Activated CD4-positive, CD25-positive, alpha-beta regulatory T cell (primary cell): ENCODE data around the gene VPS13C.
"Not testable (repeated sequence)": the region's sequence is repeated elsewhere in the genome, so short reads cannot be mapped to it uniquely, and the experiment has no call there.

Experiments
- DNase-seq, 4 experiments: peaks; one replicate each; lab custom pipeline; 2025; lab: John Stamatoyannopoulos, UW

Gene VPS13C

DNA sequence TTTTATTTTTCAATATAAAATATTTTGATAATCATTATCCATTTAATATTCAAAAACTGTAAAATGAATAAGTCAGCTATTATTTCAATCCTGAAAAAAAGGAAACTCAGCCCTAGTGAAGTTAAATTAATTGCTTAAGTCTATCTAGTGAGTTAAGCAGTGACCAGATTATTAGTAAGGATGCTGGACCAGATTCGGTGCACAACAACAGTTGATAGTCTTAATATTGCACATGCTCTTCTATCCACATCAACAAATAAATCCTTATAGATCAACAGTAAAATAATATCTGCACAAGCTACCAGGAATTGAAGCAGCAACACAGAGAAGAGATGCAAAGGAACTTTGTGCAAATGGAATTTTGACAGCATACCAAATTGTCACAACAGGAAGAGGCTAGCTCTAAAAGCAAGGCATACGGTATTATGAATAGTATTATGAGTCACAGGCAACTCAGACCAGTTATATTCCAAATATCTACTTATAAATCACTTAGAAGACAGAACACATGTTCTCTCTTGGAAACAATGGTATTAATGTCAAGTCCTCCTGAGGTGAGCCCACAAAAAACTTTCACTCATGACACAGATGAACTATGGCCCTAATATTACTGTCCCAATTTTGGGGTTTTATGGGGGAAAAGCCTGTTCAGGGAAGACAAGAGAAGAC lies 24.9 kb downstream of the VPS13C start:
- DNase-seq = no peak

DNA sequence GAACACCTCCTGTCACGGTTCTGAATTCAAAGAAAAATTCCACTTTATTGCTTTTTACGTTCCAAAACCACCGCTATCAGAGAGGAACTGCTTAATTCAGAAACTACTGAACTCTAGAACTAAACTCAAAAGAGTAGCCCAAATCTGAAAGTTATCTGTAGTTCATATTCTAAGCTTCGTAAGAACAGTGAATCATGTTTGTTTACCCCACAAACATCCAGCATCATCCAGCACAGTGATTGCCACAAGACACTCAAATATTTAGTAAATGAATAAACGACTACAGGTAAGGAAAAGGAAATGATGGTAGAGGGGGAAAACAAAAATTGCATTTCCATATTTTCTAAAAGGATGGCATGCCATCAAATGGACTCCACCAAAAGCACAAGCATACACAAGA lies 32.3 kb downstream of the VPS13C start:
- no peak for DNase-seq

DNA sequence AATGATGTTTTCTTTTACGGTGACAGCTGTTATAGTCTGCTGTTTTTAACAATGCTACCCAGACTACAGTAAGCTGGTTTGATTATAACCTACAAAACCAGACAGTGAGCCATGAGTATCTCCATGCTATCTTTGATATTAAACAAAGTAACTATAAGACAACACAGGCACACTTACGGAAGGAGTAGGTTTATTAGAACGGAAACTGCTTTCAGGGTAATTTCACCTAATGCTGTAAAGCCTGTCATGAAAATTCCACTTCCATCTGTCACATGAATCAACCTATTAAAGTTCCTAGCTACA lies 33.0 kb downstream of the VPS13C start:
- DNase-seq = no peak

DNA sequence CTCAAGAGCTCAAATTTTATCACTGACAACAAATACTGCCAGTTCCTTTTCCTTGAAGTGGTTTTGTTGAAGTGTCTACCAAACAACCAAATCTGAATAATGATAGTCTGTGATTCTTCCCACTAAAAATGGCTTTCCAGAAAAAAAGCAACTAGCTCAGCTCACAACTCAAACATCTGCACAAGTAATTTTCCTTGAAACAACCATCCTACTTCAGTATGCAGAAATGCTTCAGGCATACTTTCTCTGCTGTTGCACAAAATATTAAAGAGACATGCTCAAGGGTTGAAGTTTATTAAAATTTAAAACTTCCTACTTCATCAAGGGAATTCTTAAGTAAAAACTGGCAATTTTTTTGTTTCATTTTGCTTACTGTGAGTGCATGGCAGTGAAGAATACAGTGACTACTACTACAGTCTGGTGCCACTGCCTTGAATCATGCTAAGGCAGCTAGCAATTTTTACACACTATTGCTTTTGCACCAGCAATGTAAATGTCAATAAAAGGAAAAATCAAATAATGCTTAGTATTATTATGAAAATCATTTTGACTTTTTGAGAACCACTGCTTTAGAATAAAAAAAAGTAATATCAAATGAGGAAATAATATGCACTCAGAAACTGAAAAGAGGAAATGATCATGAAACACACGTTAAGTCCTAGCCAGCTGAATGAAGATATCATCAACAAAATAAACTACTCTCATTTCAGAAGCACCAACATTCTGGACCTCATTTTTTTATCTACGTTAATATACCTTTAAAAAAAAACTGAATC lies 33.6 kb downstream of the VPS13C start:
- no peak for DNase-seq

DNA sequence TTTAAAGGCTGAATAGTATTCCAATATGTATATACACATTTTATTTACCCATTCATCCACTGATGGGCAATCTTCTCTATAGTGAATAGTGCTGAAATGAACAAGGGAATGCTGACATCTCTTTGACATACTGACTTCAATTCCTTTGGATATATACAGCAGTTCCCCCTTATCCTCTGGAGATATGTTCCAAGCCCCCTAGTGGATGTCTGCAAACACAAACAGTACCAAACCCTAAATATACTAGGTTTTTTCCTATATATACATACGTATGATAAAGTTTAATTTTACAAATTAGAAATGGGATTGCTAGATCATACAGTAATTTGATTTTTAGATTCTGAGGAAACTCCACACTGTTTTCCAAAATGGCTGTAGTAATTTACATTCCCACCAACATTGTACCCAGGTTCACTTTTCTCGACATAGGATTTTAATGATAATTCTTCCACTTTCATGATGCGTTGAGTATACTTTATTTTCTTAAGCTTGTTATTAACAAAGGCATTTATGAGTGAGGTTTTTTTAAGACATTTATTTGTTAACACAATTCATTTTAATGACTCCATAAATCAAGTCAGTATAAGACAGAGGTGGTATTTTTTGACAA lies 38.2 kb downstream of the VPS13C start:
- DNase-seq = no peak

GRCh38 chr15:62020576-62021160 lies 39.6 kb downstream of the VPS13C start:
- no peak for DNase-seq

- not testable (repeated sequence) for DNase-seq
Measured at GRCh38 chr15:62005354-62005753, 54.9 kb downstream of the VPS13C start.

DNA sequence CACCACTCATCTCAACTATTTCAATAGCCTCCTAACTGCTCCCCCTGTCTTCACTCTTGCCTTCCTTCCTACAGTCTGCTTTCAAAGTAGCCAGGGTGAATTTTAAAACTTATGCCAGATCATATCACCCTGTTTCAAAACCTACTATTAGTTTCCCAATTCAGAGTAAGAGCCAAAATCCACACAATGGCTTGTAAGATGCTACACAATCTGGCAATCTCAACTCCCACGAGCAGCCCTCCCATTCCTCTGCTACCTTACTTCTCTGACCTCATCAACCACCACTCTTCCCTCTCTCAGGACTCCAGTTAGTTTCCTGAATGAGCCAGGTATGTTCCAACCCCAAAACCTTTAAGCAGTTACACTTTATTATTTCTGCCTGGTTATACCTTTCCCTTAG lies 62.5 kb downstream of the VPS13C start:
- DNase-seq = no peak

- no peak for DNase-seq
Measured at GRCh38 chr15:61996056-61996635, 64.1 kb downstream of the VPS13C start.

DNA sequence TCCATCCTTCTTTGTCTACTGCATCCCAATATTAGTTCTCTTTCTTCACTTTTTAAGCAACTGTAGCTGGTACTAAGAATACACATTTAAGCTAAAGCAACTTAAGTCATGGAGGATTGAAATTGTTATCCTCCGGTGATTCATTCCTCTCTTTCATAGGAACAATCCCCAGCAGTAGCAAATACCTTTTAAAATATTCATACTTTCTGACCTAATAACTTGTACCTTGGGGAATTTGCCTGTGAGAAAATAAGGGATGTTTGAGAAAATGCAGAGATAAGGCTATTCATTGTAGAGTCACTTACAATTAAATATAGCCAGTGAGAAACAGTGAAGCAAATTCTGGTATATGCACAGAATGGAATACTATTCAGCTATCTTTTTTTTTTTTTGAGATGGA lies 66.0 kb downstream of the VPS13C start:
- no peak for DNase-seq

DNA sequence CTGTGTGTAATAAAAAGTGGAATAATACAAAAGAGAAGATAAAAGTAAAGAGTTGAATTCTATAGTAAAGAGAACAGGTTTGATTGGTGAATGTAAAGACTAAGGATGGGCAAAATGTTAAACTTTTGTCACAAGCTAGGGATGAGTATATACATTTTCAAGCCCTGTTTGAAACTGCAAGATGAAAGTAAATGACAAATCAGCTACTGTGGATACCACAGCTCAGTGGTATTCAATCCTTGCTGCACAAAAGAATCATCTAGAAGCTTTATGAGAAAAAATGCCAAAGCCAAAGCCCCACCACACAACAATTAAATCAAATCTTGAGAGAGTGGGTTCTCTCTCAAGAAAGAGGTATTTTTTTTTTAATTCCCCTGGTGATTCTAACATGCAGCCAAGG lies 67.7 kb downstream of the VPS13C start:
- no peak for DNase-seq

- no peak for DNase-seq
Measured at GRCh38 chr15:61989667-61990066, 70.6 kb downstream of the VPS13C start.

DNA sequence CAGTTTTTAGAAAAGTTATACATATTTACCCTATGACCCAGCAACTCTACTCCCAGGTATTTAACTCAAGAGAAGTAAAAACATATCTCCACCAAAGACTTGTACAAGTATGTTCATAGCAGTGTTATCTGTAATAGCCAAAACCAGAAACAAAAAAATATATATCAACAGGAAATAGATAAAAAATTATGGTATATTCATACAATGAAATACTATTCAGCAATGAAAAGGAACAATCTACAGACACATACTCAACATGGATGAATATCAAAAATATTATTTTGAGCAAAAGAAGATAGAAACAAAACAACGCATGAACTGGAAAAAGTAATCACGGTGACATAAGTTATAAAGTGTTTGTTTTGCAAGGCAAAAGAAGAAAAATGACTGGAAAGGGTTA lies 72.4 kb downstream of the VPS13C start:
- DNase-seq = no peak

- DNase-seq = no peak
Measured at GRCh38 chr15:61983081-61983480, 77.2 kb downstream of the VPS13C start.

GRCh38 chr15:61978225-61978624 lies 82.0 kb downstream of the VPS13C start:
- no peak for DNase-seq

DNA sequence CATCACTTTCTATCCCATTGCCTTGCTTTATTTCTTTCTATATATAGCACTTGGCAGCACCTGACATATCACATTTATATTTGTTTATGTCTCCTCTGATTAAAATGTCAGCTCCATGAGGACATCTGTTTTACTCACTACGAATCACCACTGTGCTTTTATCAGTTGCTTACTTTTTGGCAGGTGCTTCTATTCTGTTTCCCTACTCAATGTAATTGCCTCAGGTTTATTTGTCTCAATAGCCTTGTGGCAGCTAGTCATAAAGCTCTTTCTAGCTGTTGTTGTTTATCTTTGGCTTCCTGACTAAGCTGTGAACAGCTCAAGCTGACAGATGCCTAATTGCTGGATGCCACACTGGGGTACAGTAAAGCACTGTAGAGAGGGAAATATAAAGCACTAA lies 85.5 kb downstream of the VPS13C start:
- DNase-seq = no peak

DNA sequence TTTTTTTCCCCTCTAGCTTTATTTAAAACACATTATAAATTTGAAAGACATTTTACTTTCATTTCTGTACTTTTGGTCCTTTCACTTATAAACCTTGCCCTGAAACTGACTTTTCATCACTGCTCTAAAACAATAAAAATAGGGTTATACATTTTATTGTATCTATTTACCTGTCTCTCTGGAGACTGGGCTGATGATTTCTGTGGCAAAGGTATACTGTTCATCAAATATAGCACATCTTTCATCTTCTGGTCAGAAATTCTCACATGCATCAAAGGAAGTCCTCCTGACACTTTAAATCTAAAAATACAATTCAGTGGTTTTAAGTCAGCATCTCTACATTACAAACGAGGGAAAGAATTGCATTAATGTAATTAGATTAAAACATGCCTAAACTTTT lies 86.1 kb downstream of the VPS13C start:
- DNase-seq = no peak

GRCh38 chr15:61951949-61952348 lies 108.3 kb downstream of the VPS13C start:
- DNase-seq = no peak

DNA sequence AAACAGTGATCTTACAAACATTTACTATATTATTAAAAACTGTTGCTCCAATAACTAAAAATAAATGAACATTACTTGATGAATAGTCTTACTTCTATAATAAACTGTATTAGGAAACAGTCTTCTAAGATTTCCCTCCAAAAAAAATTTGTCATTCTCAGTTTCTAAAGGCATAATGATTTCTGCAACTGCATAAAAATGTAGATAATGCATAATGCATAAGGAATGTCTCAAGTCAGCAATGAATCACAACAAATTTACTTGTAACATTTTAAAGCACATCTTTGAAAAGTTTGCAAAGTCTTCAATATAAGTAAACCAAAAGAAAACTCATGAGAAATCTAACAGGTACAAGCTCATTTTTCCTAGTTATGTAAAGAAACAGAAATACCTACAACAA lies 113.5 kb downstream of the VPS13C start:
- no peak for DNase-seq

DNA sequence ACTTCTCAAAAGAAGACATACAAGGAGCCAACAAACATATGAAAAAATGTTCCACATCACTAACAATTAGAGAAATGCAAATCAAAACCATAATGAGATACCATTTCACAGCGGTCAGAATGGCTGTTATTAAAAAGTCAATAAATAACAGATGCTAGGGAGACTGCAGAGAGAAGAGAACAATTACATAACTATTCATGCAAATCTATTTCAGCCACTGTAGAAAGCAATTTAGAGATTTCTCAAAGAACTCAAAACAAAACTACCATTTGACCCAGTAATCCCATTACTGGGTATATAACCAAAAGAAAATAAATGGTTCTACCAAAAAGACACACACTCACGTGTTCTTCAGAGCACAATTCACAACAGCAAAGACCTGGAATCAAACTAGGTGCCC lies 116.3 kb downstream of the VPS13C start:
- DNase-seq = no peak

- no peak for DNase-seq
Measured at GRCh38 chr15:61938249-61938648, 122.0 kb downstream of the VPS13C start.

GRCh38 chr15:61936528-61937195 lies 123.6 kb downstream of the VPS13C start:
- no peak for DNase-seq
